Muscle layer of colon (tissue), 2 donors: ENCODE measurements around the gene APOBEC2.

ENCODE experiments used
- H3K27ac ChIP-seq: one replicate; pipeline ENCODE4 v1.7.0; 2013; ENCODE audit warnings: low read depth, mild to moderate bottlenecking, low read length, moderate library complexity
- H3K27me3 ChIP-seq, 2 donors: one replicate each; pipeline ENCODE4 v1.7.0; 2013; ENCODE audit warnings: low read length in 2 of 2, mild to moderate bottlenecking in 2 of 2; ENCODE audit not compliant: insufficient read depth in 2 of 2, control insufficient read depth in 1 of 2
- H3K36me3 ChIP-seq: one replicate; pipeline ENCODE4 v1.7.0; 2013; ENCODE audit warnings: mild to moderate bottlenecking, low read length; ENCODE audit not compliant: insufficient read depth
- H3K4me1 ChIP-seq: one replicate; pipeline ENCODE4 v1.7.0; 2013; ENCODE audit warnings: mild to moderate bottlenecking, low read length; ENCODE audit not compliant: insufficient read depth
- H3K4me3 ChIP-seq, 2 donors: one replicate each; pipeline ENCODE4 v1.7.0; 2013; ENCODE audit warnings: low read length in 2 of 2, low read depth in 1 of 2, mild to moderate bottlenecking in 1 of 2, moderate library complexity in 1 of 2
- H3K9ac ChIP-seq: one replicate; pipeline ENCODE4 v1.7.0; 2013; ENCODE audit warnings: low read length
- H3K9me3 ChIP-seq: one replicate; pipeline ENCODE4 v1.7.0; 2013; ENCODE audit warnings: mild to moderate bottlenecking, low read length
- donor health status: abdominal sarcoma.
- donor health status: Adenocarcinoma of cecum.

Gene APOBEC2

GRCh38 chr6:41039060-41039998 is 13.7 kb upstream of the APOBEC2 start, which contains the start of gene UNC5CL:
TSS of gene UNC5CL (minus strand) at chr6:41039221. CDS start at chr6:41035074, 4,147 bp downstream.
- Histone ChIP-seq H3K27me3 (no peaks in the 10 kb centered on the region), H3K9ac (no peak within 1 kb of the TSS), H3K9me3 (no peaks in the 10 kb centered on the region), H3K4me3 (no peak within 1 kb of the TSS), H3K27ac (no peak within 1 kb of the TSS), H3K4me1 (no peaks in the 10 kb centered on the region), H3K36me3 (no peaks in the 10 kb centered on the region)

GRCh38 chr6:41040101-41040939 is 12.7 kb upstream of the APOBEC2 start:
- Histone ChIP-seq H3K9me3 (no peaks in the 10 kb centered on the region), H3K36me3 (no peaks in the 10 kb centered on the region), H3K27ac (no peak overlapping the region), H3K4me3 (no peak overlapping the region), H3K9ac (no peak overlapping the region), H3K27me3 (no peaks in the 10 kb centered on the region), H3K4me1 (no peaks in the 10 kb centered on the region)

- Histone ChIP-seq H3K27ac (no peak overlapping the region), H3K4me1 (no peaks in the 10 kb centered on the region), H3K9me3 (no peaks in the 10 kb centered on the region), H3K9ac (no peak overlapping the region), H3K27me3 (no peaks in the 10 kb centered on the region), H3K4me3 (no peak overlapping the region), H3K36me3 (no peaks in the 10 kb centered on the region)
These were observed 12.0 kb upstream of the APOBEC2 start for GRCh38 chr6:41040940-41041536.

- H3K9me3 ChIP-seq, result no peaks in the 10 kb centered on the region
- no peaks in the 10 kb centered on the region for H3K27me3 ChIP-seq
- H3K27ac ChIP-seq, result no peak within 1 kb of the TSS
- H3K4me3 ChIP-seq, result no peak within 1 kb of the TSS
- H3K4me1 ChIP-seq, result no peaks in the 10 kb centered on the region
- H3K9ac ChIP-seq, result no peak within 1 kb of the TSS
- no peaks in the 10 kb centered on the region for H3K36me3 ChIP-seq
These were observed 10.6 kb upstream of the APOBEC2 start, which contains the start of gene TSPO2 for GRCh38 chr6:41042226-41043055. TSS of gene TSPO2 (plus strand) at chr6:41042467. CDS start at chr6:41042986, 519 bp downstream.

GRCh38 chr6:41043151-41043550 is 9.9 kb upstream of the APOBEC2 start:
- Histone ChIP-seq H3K4me3 (no peak overlapping the region), H3K36me3 (no peaks in the 10 kb centered on the region), H3K27me3 (no peaks in the 10 kb centered on the region), H3K27ac (no peak overlapping the region), H3K9me3 (no peaks in the 10 kb centered on the region), H3K4me1 (no peaks in the 10 kb centered on the region), H3K9ac (no peak overlapping the region)

- Histone ChIP-seq H3K9ac (no peak overlapping the region), H3K4me1 (peaks cover 5% of the 10 kb centered on the region), H3K9me3 (no peaks in the 10 kb centered on the region), H3K4me3 (no peak overlapping the region), H3K36me3 (no peaks in the 10 kb centered on the region), H3K27me3 (no peaks in the 10 kb centered on the region), H3K27ac (no peak overlapping the region)
These were observed 7.3 kb upstream of the APOBEC2 start for GRCh38 chr6:41045664-41046063.

- Histone ChIP-seq H3K9ac (no peak overlapping the region), H3K4me3 (no peak overlapping the region), H3K4me1 (peaks cover 5% of the 10 kb centered on the region), H3K9me3 (no peaks in the 10 kb centered on the region), H3K27me3 (no peaks in the 10 kb centered on the region), H3K27ac (no peak overlapping the region), H3K36me3 (no peaks in the 10 kb centered on the region)
These were observed 6.9 kb upstream of the APOBEC2 start for GRCh38 chr6:41046084-41046483.

- no peak overlapping the region for H3K9ac ChIP-seq
- peaks cover 8% of the 10 kb centered on the region for H3K4me1 ChIP-seq
These were observed 5.7 kb upstream of the APOBEC2 start for GRCh38 chr6:41047306-41047705.

GRCh38 chr6:41047745-41048732 is 5.0 kb upstream of the APOBEC2 start:
- Histone ChIP-seq H3K27me3 (no peaks in the 10 kb centered on the region), H3K9ac (no peak overlapping the region), H3K36me3 (no peaks in the 10 kb centered on the region), H3K4me1 (peaks cover 15% of the 10 kb centered on the region), H3K9me3 (no peaks in the 10 kb centered on the region), H3K27ac (no peak overlapping the region), H3K4me3 (no peak overlapping the region)

More at GRCh38 chr6:41047306-41047705, 5.7 kb upstream of the APOBEC2 start:
- Histone ChIP-seq H3K4me3 (no peak overlapping the region), H3K27me3 (no peaks in the 10 kb centered on the region), H3K36me3 (no peaks in the 10 kb centered on the region), H3K9me3 (no peaks in the 10 kb centered on the region), H3K27ac (no peak overlapping the region)

- no peak overlapping the region for H3K9ac ChIP-seq
- H3K27me3 ChIP-seq, result no peaks in the 10 kb centered on the region
- H3K4me1 ChIP-seq, result peaks cover 21% of the 10 kb centered on the region
- H3K36me3 ChIP-seq, result no peaks in the 10 kb centered on the region
- H3K9me3 ChIP-seq, result no peaks in the 10 kb centered on the region
- H3K27ac ChIP-seq, result no peak overlapping the region
- H3K4me3 ChIP-seq, result no peak overlapping the region
These were observed 3.5 kb upstream of the APOBEC2 start for GRCh38 chr6:41049521-41049920.
